Panc1 (cell line): ENCODE measurements around the gene LRRN4CL.

Experiments used
- CTCF ChIP-seq: fragments of 450-650 bp; IDR thresholded peaks from 2 replicates; pipeline ENCODE4 v1.5.1; 2017; ENCODE audit warnings: mild to moderate bottlenecking
- SIN3A ChIP-seq: IDR thresholded peaks from 2 replicates; pipeline ENCODE4 v1.6.1; 2012; ENCODE audit warnings: low read depth, mild to moderate bottlenecking, low read length, moderate library complexity, borderline replicate concordance; ENCODE audit not compliant: insufficient read depth

- TF ChIP-seq CTCF, result no peak
- no peak for TF ChIP-seq SIN3A
These were observed 37.5 kb upstream of the LRRN4CL start for GRCh38 chr11:62726915-62727164.
